Stromal cell of bone marrow (primary cell): ENCODE measurements around the gene DNAJB1.

Source experiments
- DNase-seq: peaks from one replicate; pipeline ENCODE4 v3.0.0-alpha.2; 2012; ENCODE audit warnings: low read depth

DNAJB1 gene

GRCh38 chr19:14473073-14473977, 44.9 kb downstream of the DNAJB1 start:
- no peak for DNase-seq

- peak; percentile 14 for DNase-seq
Observed at GRCh38 chr19:14472202-14472938, 45.8 kb downstream of the DNAJB1 start.

GRCh38 chr19:14471436-14472187, 46.6 kb downstream of the DNAJB1 start:
- no peak for DNase-seq

- no peak for DNase-seq
Observed at GRCh38 chr19:14470031-14470876, 47.9 kb downstream of the DNAJB1 start.

- DNase-seq, result no peak
Observed at GRCh38 chr19:14467816-14468215, 50.4 kb downstream of the DNAJB1 start.

GRCh38 chr19:14467391-14467790, 50.8 kb downstream of the DNAJB1 start:
- no peak for DNase-seq
